Stimulated activated CD4-positive, alpha-beta T cell treated with anti-CD3 and anti-CD28 coated beads, Interleukin-1b, Interleukin-23, amount 100 ng/mL, for 1 hour (primary cell): ENCODE data around the gene DNAJC25.
A peak's percentile ranks its signal among the peaks of the same experiment; 100 is the strongest.

Experiments used
- DNase-seq, 2 donors: peaks; one replicate each; pipeline ENCODE4 v3.0.0-alpha.2; 2020; ENCODE audit warnings: low read depth in 2 of 2

DNAJC25 gene

DNA sequence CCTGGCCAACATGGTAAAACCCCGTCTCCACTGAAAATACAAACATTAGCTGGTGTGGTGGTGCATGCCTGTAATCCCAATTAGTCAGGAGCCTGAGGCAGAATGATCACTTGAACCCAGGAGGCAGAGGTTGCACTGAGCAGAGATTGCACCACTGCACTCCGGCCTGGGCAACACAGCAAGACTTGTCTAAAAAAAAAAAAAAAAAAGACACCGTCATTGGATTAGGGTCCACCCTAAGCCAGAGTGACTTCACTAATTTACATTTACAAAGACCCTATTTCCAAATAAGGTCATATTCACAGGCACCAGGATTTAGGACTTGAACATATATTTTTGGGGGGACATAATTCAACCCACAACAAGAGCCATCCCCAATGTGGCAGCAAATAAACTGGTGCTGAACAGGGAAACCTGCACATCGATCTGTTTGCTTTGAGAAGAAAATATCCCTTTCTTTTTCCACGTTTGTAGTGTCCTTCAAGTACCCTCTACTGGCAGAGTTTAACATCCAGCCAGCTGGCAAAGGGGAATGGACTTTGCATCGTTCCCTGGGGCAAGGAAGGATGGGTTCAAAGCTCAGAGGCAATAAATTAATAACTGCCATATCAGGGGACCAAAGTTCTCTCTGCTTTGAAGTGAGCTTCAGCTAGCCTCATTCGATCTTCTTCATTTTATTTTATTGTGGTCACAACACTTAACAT is 3.7 kb upstream of the DNAJC25 start:
- DNase-seq: no peak

DNA sequence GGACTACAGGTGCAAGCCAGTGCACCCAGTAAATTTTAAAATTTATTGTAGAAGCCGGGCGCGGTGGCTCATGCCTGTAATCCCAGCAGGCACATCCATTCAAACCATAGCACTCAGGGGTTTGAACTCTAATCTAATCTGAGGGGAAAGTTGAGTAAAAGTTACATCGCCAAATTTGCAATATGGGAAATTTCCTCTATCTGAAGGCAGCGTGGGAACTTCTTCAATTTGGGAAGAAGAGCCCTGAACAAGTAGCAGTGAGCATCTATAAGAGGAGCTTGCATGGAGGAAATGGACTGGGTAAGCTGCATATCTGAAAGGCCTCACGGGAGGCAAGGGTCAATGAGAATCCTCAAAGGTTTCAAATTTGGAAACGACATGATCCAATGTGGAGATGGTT is 2.7 kb upstream of the DNAJC25 start:
- DNase-seq: no peak

DNA sequence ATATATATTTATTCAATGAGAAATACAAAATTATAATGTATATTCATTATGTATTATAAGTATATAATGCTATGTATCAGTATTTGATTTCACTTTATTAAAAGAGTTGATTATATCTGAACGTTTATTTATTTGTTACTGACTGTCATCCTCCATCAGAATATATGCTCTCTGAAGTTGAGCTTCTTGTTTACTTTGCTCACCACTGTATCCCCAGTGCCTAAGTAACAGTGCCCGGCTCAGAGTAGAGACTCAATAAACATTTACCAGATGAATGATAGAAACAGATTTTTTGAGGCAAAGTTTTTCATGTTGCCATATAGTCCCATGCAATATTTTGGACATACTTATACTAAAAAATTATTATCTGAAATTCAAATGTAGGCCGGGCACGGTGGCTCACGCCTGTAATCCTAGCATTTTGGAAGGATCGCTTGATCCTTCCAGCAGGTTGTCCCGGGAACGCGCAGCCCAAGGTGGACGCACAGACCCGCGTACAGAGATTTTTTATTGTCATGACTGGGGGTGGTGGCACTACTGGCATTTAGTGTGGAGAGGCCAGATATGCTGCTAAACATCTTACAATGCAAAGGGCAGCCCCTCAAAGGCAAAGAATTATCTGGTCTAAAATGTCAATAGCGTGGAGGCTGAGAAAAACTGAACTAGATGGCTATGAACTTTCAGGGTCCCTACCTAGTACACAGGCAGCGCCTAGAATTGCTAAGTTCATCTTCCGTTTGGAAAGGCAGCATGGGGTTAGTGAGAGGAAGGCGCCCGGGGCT is 761 bp upstream of the DNAJC25 start:
- no peak for DNase-seq

DNA sequence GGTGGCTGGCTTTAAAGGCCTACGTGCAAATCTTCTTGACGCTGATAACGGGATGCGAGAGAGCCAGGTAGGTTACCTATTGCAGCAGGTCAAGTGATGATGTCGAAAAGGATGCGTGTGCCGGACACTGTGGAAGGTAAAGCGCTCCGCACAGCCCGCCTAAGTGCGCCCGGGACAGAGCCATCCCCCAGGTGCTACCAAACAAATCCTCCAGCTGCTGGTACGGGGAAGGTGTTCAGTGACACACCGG is 245 bp upstream of the DNAJC25 start:
- DNase-seq: no peak

DNA sequence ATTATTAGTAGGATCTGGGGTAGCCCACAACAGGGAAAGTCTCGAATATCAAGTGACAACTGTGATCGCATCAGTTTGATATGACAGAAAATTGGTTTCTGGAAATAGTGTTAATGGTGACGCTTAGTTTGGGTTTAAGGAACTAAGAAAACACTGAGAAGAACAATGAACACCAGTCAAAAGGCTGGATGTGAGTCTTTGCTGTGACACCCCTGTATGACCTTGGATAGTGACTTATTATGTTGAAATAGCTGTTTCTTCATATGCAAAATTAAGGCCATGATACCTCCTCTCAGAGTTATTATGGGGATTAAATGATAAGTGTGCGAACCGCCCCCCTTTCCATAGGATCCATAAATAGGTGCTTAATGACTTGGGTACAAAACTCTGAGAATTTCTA is 926 bp downstream of the DNAJC25 start:
- no peak for DNase-seq

DNA sequence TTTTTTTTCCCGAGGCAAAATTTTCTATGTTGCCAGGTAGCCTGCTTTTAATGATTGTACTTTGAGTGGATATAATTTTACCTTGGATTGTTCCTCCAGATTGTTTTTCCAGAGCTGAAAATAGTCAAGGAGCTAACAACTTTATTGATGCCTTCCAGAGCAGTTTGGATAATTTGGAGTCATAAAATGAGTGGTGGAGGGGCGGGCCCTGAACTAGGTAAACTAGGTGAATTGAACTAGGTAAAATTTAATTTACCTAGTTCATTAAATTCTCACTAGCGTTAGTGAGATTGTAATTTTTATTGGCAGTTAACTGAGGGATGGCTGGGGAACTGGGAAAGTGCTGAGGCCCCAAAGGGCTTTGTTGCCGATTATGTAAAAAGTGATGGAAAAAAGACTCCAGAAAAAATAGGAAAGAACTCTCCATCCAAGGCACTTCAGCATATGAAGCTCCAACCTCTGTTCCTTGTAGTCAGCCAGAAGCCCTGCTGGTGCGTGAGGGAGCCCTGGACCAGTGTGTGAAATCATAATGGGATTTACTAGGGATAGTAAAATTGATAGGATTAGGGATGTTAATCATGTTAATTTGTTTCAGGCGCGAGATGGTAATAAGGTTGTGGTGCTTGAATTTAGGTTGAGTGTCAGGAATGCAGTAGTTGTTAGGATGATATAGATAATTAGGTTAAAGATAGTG is 1.7 kb downstream of the DNAJC25 start:
- no peak for DNase-seq

DNA sequence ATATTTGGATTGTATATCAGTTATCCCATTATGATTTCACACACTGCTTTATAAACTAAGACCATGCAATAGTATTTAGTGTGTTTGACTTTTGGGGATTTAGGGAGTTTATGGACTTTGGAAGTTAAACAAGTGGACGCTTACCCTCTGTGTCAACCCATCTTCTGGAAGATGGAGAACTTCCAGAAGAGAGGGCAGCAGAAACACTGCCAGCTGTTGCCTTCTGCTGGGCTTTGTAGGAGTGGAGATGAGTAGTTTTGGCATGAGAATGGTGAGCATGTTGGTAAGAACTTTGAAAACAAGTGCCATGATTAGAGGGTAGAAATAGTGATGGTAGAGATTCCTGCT is 2.2 kb downstream of the DNAJC25 start:
- DNase-seq: no peak

DNA sequence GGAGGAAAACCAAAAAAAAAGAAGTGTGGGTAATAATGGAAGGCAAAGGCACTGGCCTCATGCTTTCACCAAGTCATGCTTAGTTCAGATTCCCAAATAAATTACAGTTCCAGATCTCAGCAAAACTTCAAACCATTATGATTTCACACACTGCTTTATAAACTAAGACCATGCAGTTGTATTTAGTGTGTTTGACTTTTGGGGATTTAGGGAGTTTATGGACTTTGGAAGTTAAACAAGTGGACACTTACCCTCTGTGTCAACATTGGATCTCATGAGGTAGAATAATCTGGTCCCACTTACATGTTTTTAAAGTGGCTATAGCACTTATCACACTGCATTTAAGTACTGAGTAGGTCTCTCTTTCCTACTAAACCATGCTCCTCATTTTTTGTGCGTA is 3.7 kb downstream of the DNAJC25 start:
- DNase-seq: no peak

DNA sequence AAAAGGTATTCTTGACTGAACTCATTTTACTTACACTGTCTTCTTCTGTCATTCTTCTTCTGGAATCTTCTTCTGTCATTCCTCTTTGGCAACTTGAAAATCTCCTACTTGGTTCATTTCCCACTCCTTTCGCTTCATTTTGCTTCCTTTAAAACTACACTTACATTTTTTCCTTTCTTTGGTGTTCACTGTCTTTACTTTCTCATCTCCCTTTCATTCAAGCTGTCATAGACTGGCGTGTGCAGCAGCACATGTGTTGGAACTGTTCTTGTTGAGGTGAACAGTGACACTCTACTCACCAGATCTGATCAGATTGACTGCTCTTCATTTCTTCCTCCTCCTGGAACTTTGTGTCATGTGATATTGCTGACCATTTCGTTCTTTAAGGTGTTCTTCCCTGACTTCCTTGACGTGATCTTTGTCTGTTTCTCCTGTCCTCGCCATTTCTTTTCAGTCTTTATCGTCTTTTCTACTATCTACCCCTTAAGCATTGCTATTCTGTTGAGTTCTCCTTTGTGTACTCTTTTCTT is 6.4 kb downstream of the DNAJC25 start:
- DNase-seq: no peak

DNA sequence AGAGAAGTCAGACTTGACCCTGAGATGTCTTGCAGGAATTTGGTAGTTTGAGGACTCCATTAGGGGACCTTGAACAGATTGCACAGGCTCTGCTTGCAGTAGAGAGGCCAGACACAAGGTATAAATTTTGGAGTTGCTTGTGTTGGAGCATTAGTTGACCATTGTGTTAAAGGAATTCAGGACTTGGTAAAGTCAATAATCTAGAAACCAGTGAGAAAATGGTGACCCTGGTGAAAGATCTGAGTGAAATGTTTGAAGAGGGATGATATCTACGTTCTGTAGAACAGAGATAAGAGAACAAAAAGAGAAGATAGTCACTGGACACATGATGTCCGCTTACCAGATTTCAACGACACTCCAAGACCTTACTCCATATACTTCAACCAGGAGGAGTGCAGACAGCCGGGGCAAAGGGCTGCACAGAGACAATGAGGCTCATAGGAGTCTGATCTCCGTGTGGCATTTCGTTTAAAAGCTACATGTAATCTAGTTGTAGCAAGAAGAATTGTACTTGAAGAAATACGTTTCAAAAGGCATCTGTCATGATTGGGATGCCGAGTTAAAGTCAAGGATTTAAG is 13.2 kb downstream of the DNAJC25 start:
- no peak for DNase-seq

DNA sequence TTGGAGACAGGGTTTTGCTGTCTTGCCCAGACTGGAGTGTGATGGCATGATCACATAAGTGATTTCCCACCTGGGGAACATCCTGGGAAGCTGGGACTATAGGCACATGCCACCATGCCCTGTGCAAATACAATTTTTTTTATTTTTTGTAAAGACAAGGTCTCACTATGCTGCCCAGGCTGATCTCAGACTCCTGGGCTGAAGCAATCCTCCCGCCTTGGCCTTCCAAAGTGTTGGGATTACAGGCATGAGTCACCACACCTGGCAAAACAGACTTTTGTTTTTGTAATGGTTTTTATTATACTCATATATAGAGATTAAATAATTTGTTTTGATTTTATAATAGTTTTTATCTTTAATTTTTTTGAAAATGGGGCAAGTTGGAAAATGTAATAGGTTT is 14.7 kb downstream of the DNAJC25 start:
- DNase-seq: no peak

DNA sequence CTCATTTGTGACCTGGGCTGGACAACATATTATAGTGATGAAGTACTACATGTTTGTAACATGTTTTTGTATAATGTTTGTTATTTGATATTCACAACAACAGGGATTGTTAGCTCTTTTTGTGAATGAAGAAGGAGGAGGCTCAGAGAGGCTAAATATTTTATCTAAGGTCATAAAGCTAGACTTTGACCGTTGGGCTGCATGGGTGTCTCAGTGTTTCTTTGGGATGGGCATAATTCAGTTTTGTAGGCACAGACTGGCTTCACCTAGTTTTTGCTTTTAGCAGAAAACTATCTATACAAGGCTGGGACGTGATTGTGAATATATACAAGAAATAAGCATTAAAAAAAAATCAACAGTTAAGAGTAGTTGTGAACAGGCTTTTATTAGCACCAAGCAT is 15.3 kb downstream of the DNAJC25 start:
- DNase-seq: no peak

DNA sequence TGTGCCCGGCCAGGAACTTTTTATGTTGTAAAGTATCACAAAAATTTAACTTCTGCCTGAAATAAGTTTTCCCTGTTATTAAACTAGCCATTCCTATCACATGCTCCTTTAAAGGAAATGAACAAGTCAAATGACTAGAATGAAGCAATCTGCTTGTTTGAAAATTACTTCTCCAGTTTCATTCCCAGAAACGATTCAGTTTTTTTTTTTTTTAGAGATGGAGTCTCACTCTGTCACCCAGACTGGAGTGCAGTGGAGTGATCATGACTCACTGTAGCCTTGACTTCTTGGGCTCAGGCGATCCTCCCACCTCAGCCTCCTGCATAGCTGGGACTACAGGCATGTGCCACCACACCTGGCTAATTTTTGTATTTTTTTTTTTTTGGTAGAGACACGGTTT is 16.9 kb downstream of the DNAJC25 start:
- DNase-seq: no peak

DNA sequence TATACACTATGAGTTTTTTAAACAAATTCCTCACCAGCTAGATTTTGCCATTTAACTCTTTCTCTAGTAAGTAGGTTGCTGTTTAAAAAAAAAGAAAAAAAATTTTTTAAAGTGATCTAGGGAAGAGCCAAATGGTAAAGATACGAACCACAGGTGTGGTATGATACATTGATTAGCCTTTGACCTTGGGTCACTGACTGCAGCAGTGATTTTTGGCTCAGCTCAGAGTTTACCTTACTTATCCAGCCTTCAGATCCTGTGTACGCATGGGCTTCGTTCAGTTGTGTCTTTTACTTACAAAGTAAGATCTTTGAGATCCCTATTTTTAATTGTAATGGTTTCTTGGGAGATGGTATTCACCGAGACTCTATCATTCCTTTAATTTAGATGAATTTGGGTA is 17.9 kb downstream of the DNAJC25 start:
- DNase-seq: no peak

DNA sequence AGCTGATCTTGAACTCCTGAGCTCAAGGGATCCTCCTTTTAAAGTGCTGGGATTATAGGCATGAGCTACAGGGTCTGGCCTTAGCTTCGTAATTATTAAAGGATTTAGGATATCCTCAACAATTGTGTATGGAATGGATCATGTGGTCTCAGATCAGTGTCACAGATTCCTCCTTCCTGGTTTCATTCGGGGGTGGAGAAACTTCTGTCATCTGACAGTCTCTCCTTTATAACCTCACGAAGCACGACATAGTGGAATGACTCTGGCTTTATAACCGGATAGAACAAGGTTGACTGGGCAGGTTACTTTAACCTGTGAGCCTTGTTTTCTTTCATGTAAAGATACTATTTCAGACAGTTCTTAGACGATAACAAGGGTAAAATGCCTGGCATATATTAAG is 25.9 kb downstream of the DNAJC25 start:
- no peak for DNase-seq

DNA sequence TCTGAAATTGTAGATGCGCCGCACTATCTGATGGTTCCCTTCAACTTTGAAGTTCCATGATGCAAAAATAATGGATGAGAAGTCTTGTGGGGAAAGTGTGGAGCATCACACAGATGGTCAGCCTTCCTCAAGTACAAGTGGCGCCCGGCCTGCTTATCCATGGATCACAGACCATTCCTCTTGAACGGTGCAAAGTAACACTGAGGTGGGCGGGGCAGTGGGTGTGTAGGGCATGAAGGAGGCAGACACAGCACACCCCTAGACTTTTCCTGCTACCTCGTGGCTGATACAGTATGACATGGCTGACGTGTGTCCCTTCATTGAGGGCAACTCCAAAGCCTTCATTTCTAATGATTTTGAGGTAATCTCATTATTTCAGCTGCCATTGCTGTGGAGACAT is 27.8 kb downstream of the DNAJC25 start:
- DNase-seq: no peak

DNA sequence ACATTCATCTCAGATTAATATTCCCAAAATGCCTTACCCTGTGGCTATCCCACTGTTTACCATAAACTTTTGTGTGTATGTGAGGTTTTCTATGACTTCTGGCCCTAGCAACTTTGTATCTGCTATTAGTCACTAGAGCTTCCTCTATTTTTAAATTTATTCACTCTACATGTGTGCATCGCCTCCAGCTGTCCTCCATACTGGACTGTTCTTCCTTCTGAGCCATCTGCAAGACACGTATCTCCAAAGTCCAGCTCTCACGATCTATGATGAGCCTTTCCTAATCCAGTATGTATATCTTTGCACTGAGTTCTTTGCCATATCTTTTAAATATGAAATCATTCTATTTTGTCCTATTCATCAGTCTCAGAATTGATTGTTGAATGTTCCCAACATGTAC is 28.6 kb downstream of the DNAJC25 start:
- no peak for DNase-seq

DNA sequence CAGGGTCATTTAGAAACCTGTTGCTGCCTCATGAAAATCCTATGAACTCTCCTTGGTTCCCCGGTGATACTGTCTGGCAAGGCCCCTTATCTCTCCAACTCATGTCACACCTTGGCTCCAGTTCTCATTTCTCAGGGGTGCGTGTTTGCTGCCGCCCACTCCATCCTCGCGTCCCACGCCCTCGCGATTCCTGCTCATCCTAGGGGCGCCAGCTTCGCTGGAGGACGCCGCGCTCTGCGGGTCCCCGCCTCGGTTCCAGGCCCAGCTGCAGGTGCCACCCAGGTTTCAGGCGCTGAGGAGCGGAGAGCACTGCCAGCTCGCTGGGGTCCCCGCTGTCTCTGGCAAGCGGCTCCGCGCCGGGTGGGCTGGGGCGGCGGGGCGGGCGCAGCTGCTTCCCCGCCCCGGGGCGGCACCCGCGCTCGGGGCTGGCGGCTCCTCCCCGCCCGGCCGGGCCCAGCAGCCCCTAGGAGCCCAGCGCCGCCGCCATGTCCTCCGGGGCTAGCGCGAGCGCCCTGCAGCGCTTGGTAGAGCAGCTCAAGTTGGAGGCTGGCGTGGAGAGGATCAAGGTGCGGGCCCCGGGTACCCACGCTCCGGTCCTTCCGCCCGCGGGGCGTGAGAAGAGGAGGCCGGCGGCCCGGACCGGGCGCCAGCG is 30.1 kb downstream of the DNAJC25 start, which contains the start of gene GNG10:
Gene GNG10, plus strand, starts transcription at position 456 of the 652 bp plus-strand sequence. Its CDS starts 30 bp downstream, at position 486.
- DNase-seq: peak; percentile 31 to 53

DNA sequence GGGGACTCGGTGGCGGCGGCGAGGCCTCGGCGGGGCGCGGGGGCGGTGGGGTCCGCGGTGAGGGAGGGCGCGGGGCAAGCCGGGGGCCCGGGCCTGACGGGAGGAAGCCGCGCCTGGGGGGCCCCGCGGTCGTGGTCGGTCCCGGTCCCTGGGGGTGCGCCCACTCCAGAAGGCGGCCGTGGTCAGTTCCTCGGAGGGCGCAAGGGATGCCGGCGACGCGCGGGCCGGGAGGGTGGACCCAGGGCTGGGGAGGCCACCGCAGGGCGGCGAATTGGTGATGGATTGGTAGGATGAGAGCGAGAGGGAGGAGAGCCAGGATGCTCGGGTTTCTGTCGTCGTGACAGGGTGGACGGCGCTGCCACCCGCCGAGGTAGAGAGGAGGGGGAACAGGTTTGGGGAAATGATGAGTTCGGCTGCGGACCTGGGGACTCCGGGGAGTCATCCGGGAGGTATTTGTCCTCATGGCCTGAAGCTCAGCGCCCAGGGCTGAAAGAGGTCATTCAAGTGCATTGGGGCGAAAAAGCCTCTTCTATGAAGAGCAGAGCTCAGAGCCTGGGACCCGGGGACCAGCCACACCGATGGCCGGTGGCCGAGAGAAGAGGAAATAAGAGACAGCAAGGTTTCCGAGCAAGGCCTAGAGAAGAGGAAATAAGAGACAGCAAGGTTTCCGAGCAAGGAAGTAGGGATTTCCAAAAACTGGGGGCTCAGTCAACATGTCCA is 30.8 kb downstream of the DNAJC25 start:
- peak in 1 of 2 donors; percentile 4 for DNase-seq

DNA sequence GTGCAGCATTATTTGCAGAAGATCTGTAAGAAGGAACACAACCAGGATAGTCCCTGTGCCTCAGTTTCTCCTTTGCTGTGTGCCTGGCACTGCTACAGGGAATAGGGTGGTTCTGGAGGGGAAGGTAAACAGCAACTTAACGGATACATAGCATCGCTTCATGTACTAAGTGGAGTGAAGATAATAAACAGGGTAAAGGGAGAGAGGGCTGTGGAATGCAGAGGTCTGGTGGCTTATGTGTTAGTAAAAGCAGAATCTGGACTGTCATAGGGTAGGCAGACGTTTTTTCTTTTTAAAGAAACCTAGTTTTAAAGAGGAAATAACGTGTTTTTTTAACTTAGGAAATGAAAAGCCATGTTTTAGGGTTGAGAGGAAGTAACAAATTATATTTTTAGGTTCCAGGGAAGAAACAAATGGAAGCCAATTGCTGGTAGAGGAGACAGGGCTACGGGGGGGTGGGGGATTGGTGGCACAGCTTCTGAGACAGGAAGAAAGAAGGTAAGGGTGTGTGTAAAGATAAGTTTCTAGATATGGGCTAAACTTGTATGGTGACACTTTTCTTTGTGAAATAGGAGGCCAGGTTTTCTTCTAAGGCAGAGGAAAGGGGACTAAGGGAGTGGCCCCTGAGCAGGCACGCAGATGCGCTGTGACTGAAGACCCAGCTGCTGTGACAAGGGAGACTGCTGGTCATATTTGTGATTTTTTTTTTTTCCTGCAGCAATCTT is 31.6 kb downstream of the DNAJC25 start:
- no peak for DNase-seq
